ENCODE data around the gene DLG1.
"Not testable (repeated sequence)": the region's sequence is repeated elsewhere in the genome, so short reads cannot be mapped to it uniquely, and the experiment has no call there.

The DLG1 gene

DNA sequence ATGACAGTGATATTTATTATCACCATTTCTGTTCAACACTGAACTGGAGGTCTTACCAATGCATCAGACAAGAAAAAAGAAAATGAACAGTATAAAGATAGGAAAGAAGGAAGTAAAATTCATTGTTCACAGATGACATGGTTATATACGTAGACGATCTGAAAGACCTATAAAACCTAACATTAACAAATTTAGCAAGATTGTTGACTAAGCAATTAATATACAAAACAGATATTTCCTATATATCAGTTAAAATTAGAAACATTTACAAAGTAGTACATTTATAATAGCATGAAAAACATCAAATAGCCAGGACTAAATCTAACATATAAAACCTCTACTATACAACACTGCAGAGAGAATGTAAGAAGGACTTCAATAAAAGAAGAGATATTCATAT is 176.0 kb downstream of the DLG1 start:
- DNase-seq (ENCODE audit: low read depth in 2 of 3, low spot score in 1 of 3) = no peak

- no peak for DNase-seq (ENCODE audit: low read depth in 2 of 3, low spot score in 1 of 3)
Measured at GRCh38 chr3:197117114-197117513, 181.3 kb downstream of the DLG1 start.

- DNase-seq (ENCODE audit: low read depth in 2 of 3, low spot score in 1 of 3) = no peak
Measured at GRCh38 chr3:197114007-197114406, 184.4 kb downstream of the DLG1 start.

- DNase-seq (ENCODE audit: low read depth in 2 of 3, low spot score in 1 of 3) = no peak
Measured at GRCh38 chr3:197111685-197112084, 186.7 kb downstream of the DLG1 start.

- DNase-seq (ENCODE audit: low read depth in 2 of 3, low spot score in 1 of 3) = no peak
Measured at GRCh38 chr3:197105786-197106185, 192.6 kb downstream of the DLG1 start.

GRCh38 chr3:197104738-197105137 is 193.7 kb downstream of the DLG1 start:
- no peak for DNase-seq (ENCODE audit: low read depth in 2 of 3, low spot score in 1 of 3)

- no peak for DNase-seq (ENCODE audit: low read depth in 2 of 3, low spot score in 1 of 3)
Measured at GRCh38 chr3:197103766-197104165, 194.6 kb downstream of the DLG1 start.

DNA sequence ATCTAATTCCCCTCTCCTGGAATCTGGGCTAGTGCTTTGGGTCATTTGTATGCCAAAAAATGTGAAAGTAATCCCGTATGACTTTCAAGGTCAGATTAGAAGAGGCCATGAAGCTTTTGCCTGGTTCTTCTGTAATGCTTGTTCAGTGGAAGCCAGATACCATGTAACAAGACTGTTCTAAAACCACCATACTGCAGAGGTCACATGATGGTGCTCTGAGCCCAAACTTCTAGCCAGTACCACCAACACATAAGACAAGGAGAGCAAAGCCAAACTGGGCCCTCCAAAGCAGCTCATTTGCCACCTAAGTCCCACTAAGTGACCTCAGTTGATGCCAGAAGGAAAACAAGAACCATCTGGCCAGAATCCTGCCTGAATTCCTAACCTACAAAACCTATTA is 204.5 kb downstream of the DLG1 start:
- DNase-seq (ENCODE audit: low read depth in 2 of 3, low spot score in 1 of 3) = no peak

DNA sequence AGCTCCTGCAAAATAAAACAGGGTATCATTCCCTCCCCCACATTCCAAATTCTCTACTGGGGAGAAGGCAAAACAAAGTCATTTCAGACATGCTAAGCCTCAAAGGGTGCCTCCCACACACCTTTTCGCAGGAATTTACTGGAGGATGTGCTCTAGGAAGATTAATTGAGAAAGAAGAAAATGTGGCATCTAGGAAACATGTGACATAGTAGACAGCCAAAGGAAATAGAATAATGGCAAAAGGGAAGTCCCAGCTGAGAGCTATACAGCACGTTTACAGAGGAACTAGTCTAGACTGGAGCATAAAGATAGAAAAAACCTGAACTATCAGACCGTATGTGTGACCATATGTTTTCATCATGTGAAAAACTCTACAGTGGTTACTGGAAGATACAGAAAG is 210.0 kb downstream of the DLG1 start:
- DNase-seq (ENCODE audit: low read depth in 2 of 3, low spot score in 1 of 3) = no peak

GRCh38 chr3:197085137-197085536 is 213.3 kb downstream of the DLG1 start:
- DNase-seq (ENCODE audit: low read depth in 2 of 3, low spot score in 1 of 3) = peak in 1 of 3 donors; percentile 13

GRCh38 chr3:197083486-197083885 is 214.9 kb downstream of the DLG1 start:
- DNase-seq (ENCODE audit: low read depth in 2 of 3, low spot score in 1 of 3) = peak in 1 of 3 donors; percentile 15

GRCh38 chr3:197082871-197083270 is 215.5 kb downstream of the DLG1 start:
- no peak for DNase-seq (ENCODE audit: low read depth in 2 of 3, low spot score in 1 of 3)

DNA sequence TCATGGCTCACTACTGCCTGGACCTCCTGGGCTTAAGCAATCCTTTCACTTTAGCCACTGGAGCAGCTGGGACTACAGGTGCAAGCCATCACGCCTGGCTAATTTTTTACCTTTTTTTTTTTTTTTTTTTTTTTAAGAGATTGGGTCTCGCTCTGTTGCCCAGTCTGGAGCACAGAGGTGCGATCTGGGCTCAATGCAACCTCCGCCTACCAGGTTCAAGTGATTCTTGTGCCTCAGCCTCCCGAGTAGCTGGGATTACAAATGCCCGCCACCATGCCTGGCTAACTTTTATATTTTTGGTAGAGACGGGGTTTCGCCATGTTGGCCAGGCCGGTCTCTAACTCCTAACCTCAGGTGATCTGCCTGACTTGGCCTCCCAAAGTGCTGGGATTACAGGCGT is 218.1 kb downstream of the DLG1 start:
- no peak for DNase-seq (ENCODE audit: low read depth in 2 of 3, low spot score in 1 of 3)

- DNase-seq (ENCODE audit: low read depth in 2 of 3, low spot score in 1 of 3) = no peak
Measured at GRCh38 chr3:197076415-197076814, 222.0 kb downstream of the DLG1 start.

DNA sequence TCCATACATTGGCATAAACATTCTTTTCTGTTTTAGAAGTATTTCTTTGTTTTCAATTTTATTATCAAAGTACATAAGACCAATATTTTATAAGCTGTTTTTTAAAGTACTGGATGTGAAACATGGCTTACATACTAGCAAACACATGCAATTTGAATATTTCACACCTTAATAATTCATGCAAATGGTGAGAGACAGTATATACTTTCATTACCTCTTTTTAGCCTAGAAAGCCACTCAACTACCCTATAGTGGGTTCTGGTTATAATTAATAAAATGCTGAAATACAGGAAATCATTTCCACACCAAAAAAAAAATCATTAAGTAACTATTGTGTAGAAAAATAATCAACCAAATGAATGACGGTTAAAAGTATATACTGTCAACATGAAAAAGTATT is 230.3 kb downstream of the DLG1 start:
- DNase-seq (ENCODE audit: low read depth in 2 of 3, low spot score in 1 of 3) = no peak

GRCh38 chr3:197064771-197065170 is 233.6 kb downstream of the DLG1 start:
- no peak for DNase-seq (ENCODE audit: low read depth in 2 of 3, low spot score in 1 of 3)

DNA sequence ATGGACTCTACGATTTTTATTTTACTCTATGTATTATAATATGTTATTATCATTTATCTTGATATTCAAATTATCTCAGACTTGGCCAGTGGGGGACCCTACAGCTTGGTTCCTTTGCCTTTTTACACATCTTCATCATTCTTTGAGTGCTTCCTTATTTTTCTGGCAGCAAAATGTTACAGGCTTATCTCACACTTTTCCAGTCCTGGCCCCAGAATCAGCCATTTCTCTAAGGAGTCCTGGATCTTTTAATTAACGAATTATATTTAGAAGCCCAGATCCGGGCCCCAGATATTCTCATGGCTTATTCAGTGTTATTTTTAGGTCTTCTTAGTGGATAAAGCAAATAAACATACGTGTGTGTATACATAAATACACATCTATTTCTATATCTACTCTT is 236.0 kb downstream of the DLG1 start:
- DNase-seq (ENCODE audit: low read depth in 2 of 3, low spot score in 1 of 3) = no peak

GRCh38 chr3:197051637-197052036 is 246.8 kb downstream of the DLG1 start:
- DNase-seq (ENCODE audit: low read depth in 2 of 3, low spot score in 1 of 3) = not testable (repeated sequence)

DNA sequence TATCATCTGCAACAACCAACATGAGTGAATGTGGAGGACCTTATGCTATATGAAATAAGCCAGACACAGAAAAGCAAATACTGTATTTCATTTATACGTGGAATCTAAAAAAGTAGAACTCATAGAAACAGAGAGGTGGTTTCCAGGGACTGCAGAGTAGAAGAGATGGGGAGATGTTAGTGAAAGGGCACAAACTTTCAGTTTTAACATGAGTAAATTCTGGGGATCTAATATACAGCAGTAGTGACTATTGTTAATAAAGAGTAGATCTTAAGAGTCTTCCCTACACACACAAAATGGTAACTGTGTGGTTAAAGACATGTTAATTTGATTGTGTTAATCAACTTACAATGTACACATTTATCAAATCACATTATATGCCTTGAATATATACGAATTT is 247.9 kb downstream of the DLG1 start:
- no peak for DNase-seq (ENCODE audit: low read depth in 2 of 3, low spot score in 1 of 3)

DNA sequence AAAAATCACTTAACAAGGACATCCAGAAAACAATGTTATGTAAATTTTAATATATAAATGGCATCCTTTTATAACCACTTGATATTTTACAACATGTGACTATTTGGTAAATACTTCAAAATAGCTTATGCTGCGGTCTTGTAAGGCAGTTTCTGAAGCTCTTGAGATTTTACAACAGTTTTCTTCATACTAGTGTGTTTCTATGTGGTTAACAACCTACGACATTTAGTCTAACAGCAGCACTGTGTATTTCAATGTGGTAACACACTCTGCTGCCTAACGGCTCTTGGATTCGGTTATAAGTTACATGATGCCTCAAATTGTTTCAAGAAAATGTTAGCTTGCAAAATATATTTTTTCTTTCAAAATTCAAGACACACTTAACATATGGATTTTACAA is 255.9 kb downstream of the DLG1 start:
- DNase-seq (ENCODE audit: low read depth in 2 of 3, low spot score in 1 of 3) = no peak

- no peak for DNase-seq (ENCODE audit: low read depth in 2 of 3, low spot score in 1 of 3)
Measured at GRCh38 chr3:197041875-197042488, 256.4 kb downstream of the DLG1 start.

- no peak for DNase-seq (ENCODE audit: low read depth in 2 of 3, low spot score in 1 of 3)
Measured at GRCh38 chr3:197040658-197041057, 257.8 kb downstream of the DLG1 start.

DNA sequence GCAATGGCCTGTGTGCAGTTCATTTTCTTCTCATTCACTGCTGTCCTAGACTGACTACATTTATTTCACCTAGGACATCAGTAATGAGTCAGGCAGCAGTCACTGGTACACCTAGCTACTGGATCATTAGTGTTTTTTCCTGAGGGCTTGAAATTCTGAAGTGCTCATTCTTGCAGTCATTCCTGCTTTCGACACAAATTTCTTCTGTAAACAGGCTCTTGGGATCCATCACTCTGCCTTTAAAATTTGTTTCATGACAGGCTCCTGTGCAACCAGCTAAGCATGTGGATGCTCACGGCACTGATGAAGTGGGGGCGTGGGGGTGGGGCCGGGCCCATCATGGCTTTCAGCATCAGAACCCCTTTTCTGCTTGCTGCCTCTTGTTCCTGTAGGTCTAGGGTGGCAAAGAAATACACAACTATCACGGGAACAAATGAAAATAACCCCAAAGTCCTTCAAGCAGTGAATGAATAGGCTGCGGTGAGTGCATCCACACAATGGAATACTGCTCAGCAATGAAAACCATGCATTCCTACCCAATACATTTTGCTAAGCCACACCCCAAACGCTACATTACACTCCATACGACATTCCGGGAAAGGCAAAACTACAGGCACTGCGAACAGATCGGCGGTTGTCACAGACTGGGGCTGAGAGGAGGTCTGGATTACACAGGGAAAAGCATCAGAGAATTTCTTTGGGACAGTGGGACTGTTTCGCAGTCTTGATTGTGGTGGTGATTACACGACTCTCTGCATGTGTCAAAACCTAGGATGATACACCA is 259.5 kb downstream of the DLG1 start:
- DNase-seq (ENCODE audit: low read depth in 2 of 3, low spot score in 1 of 3) = no peak
